Astrocyte of the cerebellum (primary cell): Measurements from ENCODE around the gene PFN3.

Experiments
- DNase-seq: peaks from one replicate; pipeline ENCODE4 v3.0.0-alpha.2; 2011; ENCODE audit warnings: low read depth
- H3K4me3 ChIP-seq: 2 replicates; pipeline ENCODE4 v1.5.1; 2011; ENCODE audit warnings: mild to moderate bottlenecking, low read depth, low read length, moderate library complexity
- CTCF ChIP-seq: IDR thresholded peaks from 2 replicates; pipeline ENCODE4 v1.5.1; 2012; ENCODE audit warnings: low read length, low read depth, moderate library complexity, mild to moderate bottlenecking; ENCODE audit errors: missing control alignments
- in situ Hi-C: cut with HindIII; loops from 2 replicates; pipeline ENCODE4 v1.10.0; 2017; ENCODE audit warnings: low sequenced_read_pairs

PFN3 gene

GRCh38 chr5:177386542-177386941 is 13.9 kb downstream of the PFN3 start:
- TF ChIP-seq CTCF: no peak
- in situ Hi-C loops: no loop called here
- DNase-seq: no peak
- H3K4me3 ChIP-seq: no peak overlapping the region

GRCh38 chr5:177385720-177386119 is 14.7 kb downstream of the PFN3 start:
- in situ Hi-C loops: no loop called here
- no peak for DNase-seq
- no peak overlapping the region for H3K4me3 ChIP-seq
- no peak for TF ChIP-seq CTCF

GRCh38 chr5:177384134-177384533 is 16.3 kb downstream of the PFN3 start, which contains the start of gene SLC34A1:
Gene SLC34A1, plus strand, starts transcription at chr5:177384434. Its CDS starts 1,308 bp downstream, at chr5:177385742.
- DNase-seq: no peak
- H3K4me3 ChIP-seq: no peak within 1 kb of the TSS
- in situ Hi-C loops: no loop called here
- TF ChIP-seq CTCF: no peak

- no peak for DNase-seq
- in situ Hi-C loops: no loop called here
- no peak overlapping the region for H3K4me3 ChIP-seq
- TF ChIP-seq CTCF: no peak
Measured at GRCh38 chr5:177383181-177383580, 17.3 kb downstream of the PFN3 start.

- in situ Hi-C loops: no loop called here
- TF ChIP-seq CTCF: peak; percentile 55
- DNase-seq: peak; percentile 20
- H3K4me3 ChIP-seq: no peak overlapping the region
Measured at GRCh38 chr5:177382423-177383029, 17.9 kb downstream of the PFN3 start.

GRCh38 chr5:177380805-177381126 is 19.7 kb downstream of the PFN3 start:
- no peak overlapping the region for H3K4me3 ChIP-seq
- in situ Hi-C loops: no loop called here

More at GRCh38 chr5:177380805-177381126, 19.7 kb downstream of the PFN3 start:
- no peak for TF ChIP-seq CTCF
- no peak for DNase-seq
